NCI-H1092 treated with DMSO at 0.1 percent for 48 hours (cell line): Measurements from ENCODE around the gene TAF11.
A peak's percentile ranks its signal among the peaks of the same experiment; 100 is the strongest.
"Not testable (repeated sequence)": the region's sequence is repeated elsewhere in the genome, so short reads cannot be mapped to it uniquely, and the experiment has no call there.

Experiments
- DNase-seq: peaks from one replicate; lab custom pipeline; 2025; lab: John Stamatoyannopoulos, UW

TAF11 gene

GRCh38 chr6:34904990-34905613, 17.3 kb upstream of the TAF11 start:
- no peak for DNase-seq

DNA sequence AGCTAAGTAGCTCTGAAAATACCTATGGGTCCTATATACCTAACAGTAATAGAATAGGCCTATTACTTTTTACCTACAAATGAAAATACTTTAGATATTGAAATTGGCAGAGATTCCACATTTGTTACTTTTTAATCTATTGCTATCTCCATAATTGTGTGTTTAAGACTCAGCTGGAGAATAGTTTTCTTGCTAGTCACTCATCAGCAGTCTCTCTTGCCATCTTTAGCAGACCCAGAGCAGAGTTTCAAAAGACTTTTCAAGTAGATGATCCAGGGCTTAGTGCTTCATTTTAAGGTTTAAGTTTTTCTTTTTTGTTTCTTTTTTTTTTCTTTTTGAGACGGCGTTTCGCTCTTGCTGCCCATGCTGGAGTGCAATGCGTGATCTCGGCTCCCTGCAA, 14.1 kb upstream of the TAF11 start:
- no peak for DNase-seq

- no peak for DNase-seq
Measured at GRCh38 chr6:34900321-34901031, 12.6 kb upstream of the TAF11 start.

GRCh38 chr6:34899748-34900147, 11.9 kb upstream of the TAF11 start:
- DNase-seq = not testable (repeated sequence)

GRCh38 chr6:34897716-34898115, 9.9 kb upstream of the TAF11 start:
- DNase-seq = no peak

GRCh38 chr6:34897130-34897529, 9.3 kb upstream of the TAF11 start:
- no peak for DNase-seq

DNA sequence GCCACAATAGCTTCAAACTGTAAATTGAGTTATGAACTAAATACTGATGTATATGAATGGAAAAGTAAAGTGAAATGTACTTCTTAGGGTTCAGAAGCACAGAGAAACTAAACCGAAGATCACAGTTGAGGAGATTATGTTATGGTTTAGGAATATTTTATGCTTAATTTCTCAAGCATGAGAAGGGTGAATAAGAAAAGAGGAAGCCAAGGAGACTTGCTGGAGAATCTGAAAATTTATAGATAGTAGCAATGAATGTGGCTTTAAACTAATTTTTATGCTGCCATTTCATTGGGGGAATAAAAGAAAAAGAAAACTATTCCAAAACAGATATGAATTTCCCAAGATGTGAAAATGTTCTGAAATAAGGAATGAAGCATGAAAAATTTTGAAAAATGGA, 6.9 kb upstream of the TAF11 start:
- DNase-seq = no peak

DNA sequence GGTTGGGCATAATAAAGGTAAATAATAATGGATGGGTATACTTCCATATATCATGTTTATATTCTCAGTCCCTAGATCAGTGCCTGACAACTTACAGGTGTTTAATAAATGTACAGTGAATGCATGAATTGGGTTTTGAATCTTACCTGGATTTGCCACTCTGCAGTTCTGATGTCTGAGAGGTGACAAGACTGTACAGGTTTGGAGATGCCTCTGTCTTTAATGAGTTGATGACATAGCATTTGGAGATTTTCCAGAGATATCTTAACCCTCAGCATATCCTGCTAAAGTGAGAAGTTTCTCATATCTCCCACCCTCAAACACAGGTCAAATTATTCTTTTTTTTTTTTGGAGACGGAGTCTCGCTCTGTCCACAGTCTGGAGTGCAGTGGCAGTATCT, 3.5 kb upstream of the TAF11 start:
- no peak for DNase-seq

- DNase-seq = no peak
Measured at GRCh38 chr6:34890533-34890925, 2.7 kb upstream of the TAF11 start.

- DNase-seq = peak; percentile 47
Measured at GRCh38 chr6:34888874-34889555, 1.2 kb upstream of the TAF11 start, which contains the start of gene ANKS1A. ANKS1A (plus strand) TSS chr6:34889255; CDS start chr6:34889403, 148 bp downstream.

DNA sequence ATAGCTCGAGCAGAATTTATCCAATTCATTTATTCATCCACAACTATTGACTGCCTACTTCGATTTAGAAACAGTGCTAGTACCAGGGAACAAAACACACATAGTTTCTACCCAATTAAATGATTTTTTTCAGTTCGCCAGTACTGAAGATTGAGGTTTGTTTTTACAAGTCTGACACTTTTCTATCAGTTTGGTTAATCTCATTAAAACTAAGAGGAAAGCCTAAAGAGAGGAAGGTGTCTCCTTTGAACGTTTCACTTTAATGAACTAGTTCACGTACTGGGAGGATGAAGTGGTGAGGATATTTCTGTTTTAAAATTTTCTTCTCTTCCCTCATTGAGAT, 643 bp upstream of the TAF11 start:
- DNase-seq = no peak

DNA sequence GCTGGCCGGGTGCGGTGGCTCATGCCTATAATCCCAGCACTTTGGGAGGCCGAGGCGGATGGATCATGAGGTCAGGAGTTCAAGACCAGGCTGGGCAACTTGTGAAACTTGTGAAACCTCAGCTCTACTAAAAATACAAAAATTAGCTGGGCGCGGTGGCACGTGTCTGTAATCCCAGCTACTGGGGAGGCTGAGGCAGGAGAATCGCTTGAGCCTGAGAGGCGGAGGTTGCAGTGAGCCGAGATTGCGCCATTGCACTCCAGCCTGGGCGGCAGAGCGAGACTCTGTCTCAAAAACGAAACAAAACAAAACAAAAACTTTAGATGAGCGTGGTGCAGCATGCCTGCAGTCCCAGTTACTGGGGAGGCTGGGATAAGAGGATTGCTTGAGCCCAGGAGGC, 2.0 kb downstream of the TAF11 start:
- DNase-seq = not testable (repeated sequence)

DNA sequence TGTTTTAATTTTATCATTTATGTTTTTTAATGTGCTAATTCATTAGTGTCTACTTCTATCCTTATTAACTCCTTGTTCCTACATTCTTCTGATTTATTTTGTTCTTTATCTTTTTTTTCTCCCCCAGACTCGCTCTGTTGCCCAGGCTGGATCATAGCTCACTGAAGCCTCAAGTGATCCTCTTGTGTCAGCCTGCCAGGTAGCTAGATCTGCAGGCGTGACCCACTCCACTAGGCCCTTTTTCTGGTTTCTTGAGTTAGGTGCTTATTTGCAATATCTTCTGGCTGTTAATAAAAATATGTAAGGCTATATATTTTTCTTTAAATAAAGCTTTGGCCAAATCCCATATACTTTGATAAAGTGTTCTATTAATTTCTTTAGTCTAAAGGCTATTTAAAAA, 2.8 kb downstream of the TAF11 start:
- DNase-seq = no peak

- not testable (repeated sequence) for DNase-seq
Measured at GRCh38 chr6:34884073-34884472, 3.8 kb downstream of the TAF11 start.

- no peak for DNase-seq
Measured at GRCh38 chr6:34877869-34878485, 9.9 kb downstream of the TAF11 start.

GRCh38 chr6:34877259-34877658, 10.6 kb downstream of the TAF11 start:
- no peak for DNase-seq

GRCh38 chr6:34876472-34876871, 11.4 kb downstream of the TAF11 start:
- no peak for DNase-seq

DNA sequence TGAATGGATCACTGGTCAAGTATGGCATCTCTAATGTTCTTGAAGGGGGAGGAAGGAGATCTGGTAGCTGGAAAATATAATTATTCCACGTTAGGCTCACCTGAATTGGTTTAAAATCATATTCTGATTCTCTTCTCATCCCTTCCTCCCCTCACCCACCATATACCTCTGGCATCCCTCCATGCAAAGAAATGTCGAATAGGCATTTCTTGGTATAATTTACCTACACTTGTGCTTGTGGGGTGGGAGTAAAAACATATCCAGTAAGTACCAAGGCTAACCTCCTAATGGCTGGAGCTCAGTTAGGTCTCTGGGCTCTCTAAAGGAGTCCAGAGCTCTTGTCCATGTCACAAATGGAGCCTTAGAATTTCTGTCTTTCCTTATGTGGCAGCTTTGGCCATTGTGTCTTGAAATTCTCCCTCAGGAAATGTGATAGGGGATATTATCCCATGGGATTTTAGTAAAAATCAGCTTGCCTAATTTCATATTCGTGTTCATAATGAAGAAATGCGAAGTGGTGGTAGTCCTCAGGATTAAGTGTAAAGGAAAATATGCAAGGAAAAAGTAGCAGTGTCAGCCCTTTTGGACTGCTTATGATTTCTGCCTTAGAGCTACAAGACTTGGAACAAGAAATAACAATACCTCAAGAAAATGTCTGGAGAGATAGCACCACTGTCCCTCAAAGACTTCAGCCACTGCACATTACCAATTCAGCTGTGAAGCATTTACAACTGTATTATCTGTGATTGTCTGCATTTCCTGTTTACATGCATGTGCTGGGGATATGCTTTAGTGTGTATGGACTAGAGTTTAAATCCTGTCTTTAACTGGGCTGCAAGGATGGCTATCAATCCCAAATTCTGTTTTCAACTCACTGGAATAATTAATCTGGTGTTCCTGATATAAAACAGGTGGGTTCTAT, 12.3 kb downstream of the TAF11 start:
- DNase-seq = no peak

DNA sequence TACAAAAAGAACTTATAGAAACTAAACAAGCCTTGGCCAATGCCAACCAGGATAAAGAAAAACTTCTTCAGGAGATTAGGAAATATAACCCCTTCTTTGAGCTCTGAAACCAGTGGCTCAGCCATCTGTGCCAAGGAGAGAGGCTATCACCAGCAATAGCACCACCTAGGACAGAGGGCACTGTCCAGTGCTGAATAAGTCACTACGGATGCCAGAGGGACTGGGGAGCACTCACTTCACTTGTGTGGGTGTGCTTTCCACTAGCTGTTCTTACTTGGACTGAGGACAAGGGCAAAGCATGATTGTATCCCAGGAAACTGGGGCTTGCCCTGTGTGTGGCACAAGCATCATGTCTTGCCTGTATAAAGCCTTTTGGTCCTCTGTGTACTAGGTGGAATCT, 15.5 kb downstream of the TAF11 start:
- no peak for DNase-seq

GRCh38 chr6:34871853-34872252, 16.0 kb downstream of the TAF11 start:
- no peak for DNase-seq

GRCh38 chr6:34867484-34867883, 20.4 kb downstream of the TAF11 start:
- no peak for DNase-seq

- DNase-seq = no peak
Measured at GRCh38 chr6:34866509-34866908, 21.3 kb downstream of the TAF11 start.
